ENCODE results near the gene BTAF1. TPM values are rescaled to one million over a fixed set of nuclear protein-coding genes. Genes with fewer than 3 reads are reported as not detected.

The BTAF1 gene
- total RNA-seq, 1 donor from 2014 or later = 30.0 TPM

DNA sequence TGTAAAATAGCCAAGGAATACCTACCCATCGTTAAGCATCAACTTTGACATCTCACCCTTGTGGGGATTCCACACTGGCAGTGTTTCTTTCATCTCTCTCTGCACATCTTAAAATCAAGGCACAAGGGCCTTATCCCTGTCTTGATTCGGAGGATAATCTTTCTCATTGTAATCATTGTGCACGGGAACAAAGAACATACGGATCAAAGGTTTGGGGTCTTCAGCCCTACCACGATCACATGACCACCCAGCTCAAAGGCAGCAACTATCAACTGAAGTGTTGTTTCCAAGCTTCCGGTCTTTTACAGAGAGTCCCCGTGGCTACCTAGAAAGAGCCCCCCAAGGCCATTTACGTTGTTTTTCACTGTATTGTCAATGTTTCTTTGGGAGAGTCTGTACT is 26.1 kb upstream of the BTAF1 start:
- no peak for DNase-seq (ENCODE audit: low spot score)
- Mint-ChIP-seq H3K36me3 (ENCODE audit: low read depth, unreplicated experiment) (peaks cover 3% of the 10 kb centered on the region), H3K4me3 (ENCODE audit: unreplicated experiment) (no peak overlapping the region), H3K9me3 (ENCODE audit: unreplicated experiment) (no peaks in the 10 kb centered on the region), H3K27me3 (ENCODE audit: unreplicated experiment) (peaks cover 1% of the 10 kb centered on the region), H3K4me1 (ENCODE audit: unreplicated experiment) (peaks cover 5% of the 10 kb centered on the region), H3K27ac (ENCODE audit: unreplicated experiment) (no peak overlapping the region)
- TF ChIP-seq, protein P1, sequence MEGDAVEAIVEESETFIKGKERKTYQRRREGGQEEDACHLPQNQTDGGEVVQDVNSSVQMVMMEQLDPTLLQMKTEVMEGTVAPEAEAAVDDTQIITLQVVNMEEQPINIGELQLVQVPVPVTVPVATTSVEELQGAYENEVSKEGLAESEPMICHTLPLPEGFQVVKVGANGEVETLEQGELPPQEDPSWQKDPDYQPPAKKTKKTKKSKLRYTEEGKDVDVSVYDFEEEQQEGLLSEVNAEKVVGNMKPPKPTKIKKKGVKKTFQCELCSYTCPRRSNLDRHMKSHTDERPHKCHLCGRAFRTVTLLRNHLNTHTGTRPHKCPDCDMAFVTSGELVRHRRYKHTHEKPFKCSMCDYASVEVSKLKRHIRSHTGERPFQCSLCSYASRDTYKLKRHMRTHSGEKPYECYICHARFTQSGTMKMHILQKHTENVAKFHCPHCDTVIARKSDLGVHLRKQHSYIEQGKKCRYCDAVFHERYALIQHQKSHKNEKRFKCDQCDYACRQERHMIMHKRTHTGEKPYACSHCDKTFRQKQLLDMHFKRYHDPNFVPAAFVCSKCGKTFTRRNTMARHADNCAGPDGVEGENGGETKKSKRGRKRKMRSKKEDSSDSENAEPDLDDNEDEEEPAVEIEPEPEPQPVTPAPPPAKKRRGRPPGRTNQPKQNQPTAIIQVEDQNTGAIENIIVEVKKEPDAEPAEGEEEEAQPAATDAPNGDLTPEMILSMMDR (IDR thresholded peaks at IDR 0.05; ENCODE audit: unreplicated experiment) = no peak

DNA sequence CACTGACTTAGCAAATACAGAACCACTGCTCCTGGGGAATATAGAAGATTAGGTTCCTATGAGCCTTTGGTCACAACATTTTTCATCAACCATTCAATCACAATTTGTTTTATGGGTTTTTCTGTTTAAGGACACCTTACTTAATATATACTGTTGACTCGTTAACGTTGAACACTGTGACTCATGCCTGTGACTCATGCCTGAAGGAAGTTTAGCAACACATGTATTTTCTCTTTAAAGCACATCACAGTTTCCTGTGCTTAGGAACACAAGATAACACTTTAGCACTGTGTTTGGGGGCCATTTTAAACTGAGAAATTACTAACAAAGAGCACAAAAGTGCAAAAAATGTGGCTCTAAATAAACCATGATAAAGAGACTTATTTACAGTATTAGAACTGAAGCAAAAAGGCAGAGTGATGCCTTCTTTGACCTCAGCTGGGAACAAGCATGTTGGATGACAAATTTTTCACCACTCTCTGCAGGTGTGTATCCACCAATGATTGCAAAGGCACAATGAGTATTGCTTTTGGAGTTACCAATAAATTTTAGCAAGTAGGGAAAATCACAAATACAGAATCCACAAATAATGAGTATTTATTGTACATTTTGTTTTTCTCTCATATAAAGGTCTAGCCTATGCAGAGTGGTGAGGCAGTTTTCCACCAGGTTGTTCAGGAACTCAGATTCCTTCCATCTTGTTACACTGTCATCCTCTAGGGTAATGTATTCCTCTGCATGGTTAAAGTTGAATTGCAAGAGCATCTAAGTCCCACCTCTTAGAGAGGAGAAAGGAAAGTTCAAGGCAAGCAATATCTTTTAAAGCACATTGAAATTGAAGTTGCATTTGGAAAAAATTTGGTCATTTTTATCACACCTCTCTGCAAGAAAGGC is 21.5 kb upstream of the BTAF1 start:
- H3K9me3 Mint-ChIP-seq (ENCODE audit: unreplicated experiment) = no peaks in the 10 kb centered on the region
- no peaks in the 10 kb centered on the region for H3K36me3 Mint-ChIP-seq (ENCODE audit: low read depth, unreplicated experiment)
- no peak for DNase-seq (ENCODE audit: low spot score)
- TF ChIP-seq, protein P1 (IDR thresholded peaks at IDR 0.05; ENCODE audit: unreplicated experiment) = no peak
- peaks cover 3% of the 10 kb centered on the region for H3K27me3 Mint-ChIP-seq (ENCODE audit: unreplicated experiment)
- peaks cover 5% of the 10 kb centered on the region for H3K4me1 Mint-ChIP-seq (ENCODE audit: unreplicated experiment)
- H3K4me3 Mint-ChIP-seq (ENCODE audit: unreplicated experiment) = no peak overlapping the region
- H3K27ac Mint-ChIP-seq (ENCODE audit: unreplicated experiment) = peak overlapping the region; percentile 75

DNA sequence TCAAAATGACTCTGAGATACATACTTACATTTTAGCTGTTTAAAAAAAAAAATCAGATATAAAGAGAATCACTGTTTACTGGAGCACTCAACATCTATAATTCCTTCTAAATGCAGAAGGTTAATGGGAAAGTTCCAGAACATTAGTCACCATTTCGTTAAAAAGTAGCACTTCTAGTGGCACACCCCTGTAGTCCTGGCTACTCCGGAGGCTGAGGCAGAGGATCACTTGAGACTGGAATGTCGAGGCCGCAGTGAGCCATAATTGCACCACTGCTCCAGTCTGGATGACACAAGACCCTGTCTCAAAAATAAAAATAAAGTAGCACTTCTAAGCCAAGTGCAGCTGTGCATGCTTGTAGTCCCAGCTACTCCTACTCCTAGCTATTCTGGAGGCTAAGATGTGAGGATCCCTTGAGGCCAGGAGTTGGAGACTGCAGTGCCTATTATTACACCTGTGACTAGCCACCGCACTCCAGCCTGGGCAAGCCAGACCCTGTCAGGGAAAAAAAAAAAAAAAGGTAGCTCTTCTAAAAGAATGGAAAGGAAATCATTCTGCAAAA is 16.5 kb upstream of the BTAF1 start:
- peaks cover 16% of the 10 kb centered on the region for H3K4me1 Mint-ChIP-seq (ENCODE audit: unreplicated experiment)
- peaks cover 9% of the 10 kb centered on the region for H3K36me3 Mint-ChIP-seq (ENCODE audit: low read depth, unreplicated experiment)
- no peaks in the 10 kb centered on the region for H3K9me3 Mint-ChIP-seq (ENCODE audit: unreplicated experiment)
- H3K4me3 Mint-ChIP-seq (ENCODE audit: unreplicated experiment) = peak overlapping the region; percentile 97
- DNase-seq (ENCODE audit: low spot score) = no peak
- no peak overlapping the region for H3K27ac Mint-ChIP-seq (ENCODE audit: unreplicated experiment)
- TF ChIP-seq, protein P1 (IDR thresholded peaks at IDR 0.05; ENCODE audit: unreplicated experiment) = no peak
- peaks cover 7% of the 10 kb centered on the region for H3K27me3 Mint-ChIP-seq (ENCODE audit: unreplicated experiment)

GRCh38 chr10:91907914-91908336 is 15.6 kb upstream of the BTAF1 start:
- Mint-ChIP-seq H3K27me3 (ENCODE audit: unreplicated experiment) (peaks cover 7% of the 10 kb centered on the region), H3K4me1 (ENCODE audit: unreplicated experiment) (peaks cover 16% of the 10 kb centered on the region), H3K27ac (ENCODE audit: unreplicated experiment) (peak overlapping the region; percentile 59), H3K36me3 (ENCODE audit: low read depth, unreplicated experiment) (peaks cover 9% of the 10 kb centered on the region), H3K4me3 (ENCODE audit: unreplicated experiment) (peak overlapping the region; percentile 97), H3K9me3 (ENCODE audit: unreplicated experiment) (no peaks in the 10 kb centered on the region)
- no peak for DNase-seq (ENCODE audit: low spot score)
- TF ChIP-seq, protein P1 (IDR thresholded peaks at IDR 0.05; ENCODE audit: unreplicated experiment) = no peak
